IMR-90 (cell line): ENCODE measurements around the gene DCUN1D5. TPM values are rescaled to one million over a fixed set of nuclear protein-coding genes. Genes with fewer than 3 reads are reported as not detected.

Experiments
- ATAC-seq: fragments of 200-7000 bp; cut with Tn5 transposase; 2 replicates; pipeline ENCODE4 v1.9.1; 2020; ENCODE audit warnings: low read depth, mild to moderate bottlenecking, moderate library complexity
- BruUV-seq: library from RNA; stranded (reverse); fragments of 400-500 nt; replicated peaks from 2 replicates; lab custom pipeline; 2021; lab: Mats Ljungman, UMichigan
- CTCF ChIA-PET: fragments of 300-600 bp; formaldehyde crosslinking; extraction: SDS; loops from one replicate; lab custom pipeline; 2021; ENCODE audit warnings: antibody characterized with exemption; lab: Yijun Ruan, JAX
- POLR2A ChIA-PET: fragments of 300-600 bp; sonication (Branson Sonifier 250); formaldehyde crosslinking; loops from one replicate; lab custom pipeline; 2022; ENCODE audit warnings: antibody characterized with exemption; ENCODE audit not compliant: unreplicated experiment; lab: Charles Lee
- DNase-seq: peaks from one replicate; pipeline ENCODE4 v3.0.0; 2013
- H2AFZ ChIP-seq: replicated peaks from 2 replicates; pipeline ENCODE3; 2013; ENCODE audit warnings: low read length, mild to moderate bottlenecking; ENCODE audit not compliant: poor library complexity
- H2AK5ac ChIP-seq: 2 replicates; pipeline ENCODE4 v1.6.1; 2013; ENCODE audit warnings: low read depth, low read length, inconsistent platforms
- H2AK9ac ChIP-seq: replicated peaks from 2 replicates; pipeline ENCODE3; 2013; ENCODE audit warnings: mild to moderate bottlenecking, low read depth, low read length, moderate library complexity; ENCODE audit not compliant: poor library complexity
- H2BK120ac ChIP-seq: 2 replicates; pipeline ENCODE4 v1.6.1; 2013; ENCODE audit warnings: low read depth, low read length, inconsistent platforms
- H2BK15ac ChIP-seq: 3 replicates; pipeline ENCODE4 v1.6.1; 2013; ENCODE audit warnings: low read depth, low read length, inconsistent platforms
- H2BK20ac ChIP-seq: 2 replicates; pipeline ENCODE4 v1.6.1; 2013; ENCODE audit warnings: low read depth, mild to moderate bottlenecking, inconsistent platforms, low read length, moderate library complexity
- H2BK5ac ChIP-seq: 2 replicates; pipeline ENCODE4 v1.6.1; 2013; ENCODE audit warnings: mild to moderate bottlenecking, low read depth, low read length, inconsistent platforms; ENCODE audit not compliant: poor library complexity, severe bottlenecking
- H3K14ac ChIP-seq: replicated peaks from 2 replicates; pipeline ENCODE4 v1.6.1; 2013; ENCODE audit warnings: low read depth, low read length, inconsistent platforms
- H3K18ac ChIP-seq: 2 replicates; pipeline ENCODE4 v1.6.1; 2013; ENCODE audit warnings: low read depth, low read length, control low read depth
- H3K23ac ChIP-seq: 2 replicates; pipeline ENCODE4 v1.6.1; 2013; ENCODE audit warnings: low read depth, low read length, inconsistent platforms
- H3K27ac ChIP-seq: 2 replicates; pipeline ENCODE4 v1.5.1; 2013; ENCODE audit warnings: mild to moderate bottlenecking, control low read depth, low read length; ENCODE audit not compliant: insufficient read depth
- H3K27me3 ChIP-seq: 2 replicates; pipeline ENCODE4 v1.6.1; 2013; ENCODE audit warnings: low read length; ENCODE audit not compliant: control insufficient read depth, insufficient read depth
- H3K36me3 ChIP-seq: 2 replicates; pipeline ENCODE4 v1.6.1; 2013; ENCODE audit warnings: low read length, mixed read lengths; ENCODE audit not compliant: control insufficient read depth, insufficient read depth
- H3K4ac ChIP-seq: 2 replicates; pipeline ENCODE4 v1.6.1; 2013; ENCODE audit warnings: low read depth, low read length, inconsistent platforms
- H3K4me1 ChIP-seq: 2 replicates; pipeline ENCODE4 v1.6.1; 2013; ENCODE audit warnings: low read length, mixed read lengths; ENCODE audit not compliant: control insufficient read depth, insufficient read depth
- H3K4me2 ChIP-seq: 2 replicates; pipeline ENCODE4 v1.6.1; 2013; ENCODE audit warnings: low read depth, mild to moderate bottlenecking, control low read depth, low read length, moderate library complexity
- H3K4me3 ChIP-seq: 2 replicates; pipeline ENCODE4 v1.5.1; 2013; ENCODE audit warnings: low read depth, mild to moderate bottlenecking, control low read depth, low read length, moderate library complexity; ENCODE audit not compliant: insufficient read depth
- H3K56ac ChIP-seq: 2 replicates; pipeline ENCODE4 v1.6.1; 2013; ENCODE audit warnings: low read length, inconsistent platforms; ENCODE audit not compliant: insufficient read depth; ENCODE audit errors: extremely low read depth
- H3K79me1 ChIP-seq, 2 experiments: 2 replicates each; pipeline ENCODE4 v1.6.1; 2013; ENCODE audit warnings: low read length in 2 of 2, inconsistent platforms in 1 of 2, low read depth in 1 of 2
- H3K9ac ChIP-seq: 2 replicates; pipeline ENCODE4 v1.6.1; 2013; ENCODE audit warnings: low read depth, low read length, control low read depth
- H3K9me1 ChIP-seq: 2 replicates; pipeline ENCODE4 v1.6.1; 2013; ENCODE audit warnings: low read length, inconsistent platforms; ENCODE audit not compliant: insufficient read depth
- H3K9me3 ChIP-seq: 2 replicates; pipeline ENCODE4 v1.6.1; 2013; ENCODE audit warnings: low read length; ENCODE audit not compliant: control insufficient read depth, insufficient read depth
- H4K20me1 ChIP-seq: 2 replicates; pipeline ENCODE4 v1.6.1; 2013; ENCODE audit warnings: low read length, inconsistent platforms; ENCODE audit not compliant: insufficient read depth
- H4K5ac ChIP-seq: 2 replicates; pipeline ENCODE4 v1.6.1; 2013; ENCODE audit warnings: mild to moderate bottlenecking, low read depth, low read length, control low read depth
- H4K8ac ChIP-seq, 2 experiments: 2 replicates each; pipeline ENCODE4 v1.6.1; 2013; ENCODE audit warnings: low read depth in 2 of 2, low read length in 2 of 2, control low read depth in 1 of 2, inconsistent platforms in 1 of 2
- H4K91ac ChIP-seq: 2 replicates; pipeline ENCODE4 v1.6.1; 2013; ENCODE audit warnings: low read depth, low read length, inconsistent platforms; ENCODE audit not compliant: insufficient read depth
- BHLHE40 ChIP-seq: fragments of 150-350 bp; IDR thresholded peaks from 2 replicates; pipeline ENCODE4 v1.6.1; 2016; ENCODE audit warnings: mild to moderate bottlenecking, low read depth, low read length
- CEBPB ChIP-seq: IDR thresholded peaks from 2 replicates; pipeline ENCODE4 v1.6.1; 2012; ENCODE audit warnings: low read depth, low read length, improper control_type of control experiment
- CHD1 ChIP-seq: IDR thresholded peaks from 2 replicates; pipeline ENCODE4 v1.6.1; 2012; ENCODE audit warnings: low read depth, low read length, improper control_type of control experiment
- ELK1 ChIP-seq: fragments of 150-350 bp; IDR thresholded peaks from 2 replicates; pipeline ENCODE4 v1.6.1; 2016; ENCODE audit warnings: low read depth, mild to moderate bottlenecking, low read length, moderate library complexity, borderline replicate concordance
- FOS ChIP-seq: fragments of 150-350 bp; IDR thresholded peaks from 2 replicates; pipeline ENCODE4 v1.6.1; 2016; ENCODE audit warnings: low read depth, low read length
- MAFK ChIP-seq: IDR thresholded peaks from 2 replicates; pipeline ENCODE4 v1.6.1; 2012; ENCODE audit warnings: low read depth, low read length, improper control_type of control experiment
- MAZ ChIP-seq: IDR thresholded peaks from 2 replicates; pipeline ENCODE4 v1.6.1; 2012; ENCODE audit warnings: low read depth, mild to moderate bottlenecking, low read length, improper control_type of control experiment, moderate library complexity, borderline replicate concordance
- POLR2A ChIP-seq: IDR thresholded peaks from 2 replicates; pipeline ENCODE4 v1.6.1; 2012; ENCODE audit warnings: mild to moderate bottlenecking, low read depth, low read length
- RAD21 ChIP-seq: IDR thresholded peaks from 2 replicates; pipeline ENCODE4 v1.6.1; 2012; ENCODE audit warnings: low read length, improper control_type of control experiment
- RCOR1 ChIP-seq: IDR thresholded peaks from 2 replicates; pipeline ENCODE4 v1.6.1; 2012; ENCODE audit warnings: mild to moderate bottlenecking, low read length, improper control_type of control experiment; ENCODE audit not compliant: insufficient replicate concordance
- RFX5 ChIP-seq: IDR thresholded peaks from 2 replicates; pipeline ENCODE4 v1.8.0; 2012; ENCODE audit warnings: low read depth, mild to moderate bottlenecking, low read length, moderate library complexity
- WGBS, 2 experiments: methylation state at CpG; one replicate each; pipeline versions ENCODE4 v1.1.5 to v1.1.7; 2013; ENCODE audit warnings: missing lambda C conversion rate in 2 of 2; ENCODE audit not compliant: insufficient read length in 1 of 2; ENCODE audit errors: extremely low coverage in 2 of 2; 5-methylcytosine and 5-hydroxymethylcytosine counted together
- dilution Hi-C: fragments of 300-500 bp; cut with HindIII; formaldehyde crosslinking; loops from one replicate; pipeline ENCODE4 v1.14.3; 2018; ENCODE audit warnings: low sequenced_read_pairs; ENCODE audit not compliant: unreplicated experiment
- in situ Hi-C: fragments of 300-500 bp; cut with MboI; formaldehyde crosslinking; loops from 3 replicates; pipeline ENCODE4 v1.14.3; 2019; ENCODE audit warnings: low sequenced_read_pairs, inconsistent platforms, mixed read lengths
- intact Hi-C: fragments of 100-400 bp; cut with micrococcal nuclease; formaldehyde crosslinking; loops from 2 replicates; pipeline ENCODE4 v1.10.0; 2022
- polyA plus RNA-seq, 3 experiments: library from polyadenylated mRNA; depleted of rRNA; stranded (reverse); fragments of >200 nt; gene quantifications; 2 replicates each; pipeline ENCODE4 v1.2.3, GENCODE V29; 2012; ENCODE audit warnings: low replicate concordance in 1 of 3
- total RNA-seq: library from RNA; depleted of rRNA; stranded (reverse); fragments of >200 nt; gene quantifications from 2 replicates; pipeline ENCODE4 v1.2.3, GENCODE V29; 2012
- TF ChIP-seq, protein P1 (sequence below): fragments of 150-350 bp; IDR thresholded peaks from 2 replicates; pipeline ENCODE4 v1.6.1; 2017; ENCODE audit warnings: mild to moderate bottlenecking, antibody characterized with exemption, low read length, low read depth
- TF ChIP-seq, protein P2 (sequence below): conservative IDR thresholded peaks from 2 replicates; pipeline ENCODE4 v1.5.1; 2012; ENCODE audit warnings: mild to moderate bottlenecking, low read depth, low read length, improper control_type of control experiment

The DCUN1D5 gene
- total and polyA plus RNA-seq, 2 of the 4 experiments (the other 2 are of a cell fraction): 47.8 to 58.3 TPM

- H2BK120ac ChIP-seq: no peak overlapping the region
- peaks cover 5 to 10% of the 10 kb centered on the region in 2 experiments; a peak in 2 of 4 replicates for H3K79me1 ChIP-seq
- ATAC-seq: no peak
- no peak for TF ChIP-seq RCOR1
- TF ChIP-seq FOS: no peak
- no peak for TF ChIP-seq BHLHE40
- no peak for TF ChIP-seq POLR2A
- TF ChIP-seq, protein P1, sequence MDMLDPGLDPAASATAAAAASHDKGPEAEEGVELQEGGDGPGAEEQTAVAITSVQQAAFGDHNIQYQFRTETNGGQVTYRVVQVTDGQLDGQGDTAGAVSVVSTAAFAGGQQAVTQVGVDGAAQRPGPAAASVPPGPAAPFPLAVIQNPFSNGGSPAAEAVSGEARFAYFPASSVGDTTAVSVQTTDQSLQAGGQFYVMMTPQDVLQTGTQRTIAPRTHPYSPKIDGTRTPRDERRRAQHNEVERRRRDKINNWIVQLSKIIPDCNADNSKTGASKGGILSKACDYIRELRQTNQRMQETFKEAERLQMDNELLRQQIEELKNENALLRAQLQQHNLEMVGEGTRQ: no peak
- no peak for TF ChIP-seq CEBPB
- no peak for TF ChIP-seq CHD1
- no peak for TF ChIP-seq RFX5
- TF ChIP-seq RAD21: no peak
- TF ChIP-seq ELK1: no peak
- no peak for TF ChIP-seq MAZ
- TF ChIP-seq MAFK: no peak
- TF ChIP-seq, protein P2, sequence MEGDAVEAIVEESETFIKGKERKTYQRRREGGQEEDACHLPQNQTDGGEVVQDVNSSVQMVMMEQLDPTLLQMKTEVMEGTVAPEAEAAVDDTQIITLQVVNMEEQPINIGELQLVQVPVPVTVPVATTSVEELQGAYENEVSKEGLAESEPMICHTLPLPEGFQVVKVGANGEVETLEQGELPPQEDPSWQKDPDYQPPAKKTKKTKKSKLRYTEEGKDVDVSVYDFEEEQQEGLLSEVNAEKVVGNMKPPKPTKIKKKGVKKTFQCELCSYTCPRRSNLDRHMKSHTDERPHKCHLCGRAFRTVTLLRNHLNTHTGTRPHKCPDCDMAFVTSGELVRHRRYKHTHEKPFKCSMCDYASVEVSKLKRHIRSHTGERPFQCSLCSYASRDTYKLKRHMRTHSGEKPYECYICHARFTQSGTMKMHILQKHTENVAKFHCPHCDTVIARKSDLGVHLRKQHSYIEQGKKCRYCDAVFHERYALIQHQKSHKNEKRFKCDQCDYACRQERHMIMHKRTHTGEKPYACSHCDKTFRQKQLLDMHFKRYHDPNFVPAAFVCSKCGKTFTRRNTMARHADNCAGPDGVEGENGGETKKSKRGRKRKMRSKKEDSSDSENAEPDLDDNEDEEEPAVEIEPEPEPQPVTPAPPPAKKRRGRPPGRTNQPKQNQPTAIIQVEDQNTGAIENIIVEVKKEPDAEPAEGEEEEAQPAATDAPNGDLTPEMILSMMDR: no peak
- no peaks in the 10 kb centered on the region for H3K27me3 ChIP-seq
- ChIA-PET POLR2A (interaction anchor here (0.6 kb wide), 1 partner anchor 32 kb away, joined by 3 read pairs; no protein-coding TSS in a partner anchor), CTCF (no interaction called here)
- no peak overlapping the region for H4K8ac ChIP-seq
- H3K9ac ChIP-seq: no peak overlapping the region
- no peak overlapping the region for H3K4ac ChIP-seq
- BruUV-seq: no TSS peak
- no peak overlapping the region for H4K91ac ChIP-seq
- no peaks in the 10 kb centered on the region for H3K9me1 ChIP-seq
- DNase-seq: no peak
- H2AK9ac ChIP-seq: no peak overlapping the region
- H3K4me1 ChIP-seq: no peaks in the 10 kb centered on the region
- H2BK15ac ChIP-seq: no peak overlapping the region
- no peak overlapping the region for H3K18ac ChIP-seq
- dilution Hi-C loops (no loop called here), in situ Hi-C loops (no loop called here), intact Hi-C loops (no loop called here)
- H2BK5ac ChIP-seq: no peak overlapping the region
- no peak overlapping the region for H3K23ac ChIP-seq
- no peak overlapping the region for H3K27ac ChIP-seq
- no peak overlapping the region for H3K4me3 ChIP-seq
- no peak overlapping the region for H2AFZ ChIP-seq
- no peaks in the 10 kb centered on the region for H4K20me1 ChIP-seq
- H3K9me3 ChIP-seq: no peaks in the 10 kb centered on the region
- no CpG with 5 or more reads among the region's 5 CpGs for WGBS, 2 experiments
- no peak overlapping the region; the same call in 1 of the 2 replicates for H3K4me2 ChIP-seq
- no peak overlapping the region for H2BK20ac ChIP-seq
- H2AK5ac ChIP-seq: no peak overlapping the region
- no peak overlapping the region for H3K14ac ChIP-seq
- H4K5ac ChIP-seq: no peak overlapping the region
- 0 out of 2 replicates have a peak, but pooled peaks cover 2% of the 10 kb centered on the region for H3K36me3 ChIP-seq
- no peak overlapping the region for H3K56ac ChIP-seq
These were observed 19.4 kb upstream of the DCUN1D5 start for GRCh38 chr11:103111400-103111799.
